HepG2 (cell line): ENCODE data around the gene FBXO9. TPM values are rescaled to one million over a fixed set of nuclear protein-coding genes. Genes with fewer than 3 reads are reported as not detected.

Experiments used
- ATAC-seq: fragments of 200-7000 bp; cut with Tn5 transposase; 3 replicates; pipeline ENCODE4 v1.9.1; 2020; ENCODE audit warnings: mild to moderate bottlenecking, moderate library complexity
- BruUV-seq: library from RNA; stranded (reverse); fragments of 400-500 nt; replicated peaks from 2 replicates; lab custom pipeline; 2021; lab: Mats Ljungman, UMichigan
- CTCF ChIA-PET: fragments of 300-600 bp; formaldehyde crosslinking; extraction: SDS; loops from one replicate; lab custom pipeline; 2021; ENCODE audit warnings: low total read pairs, inconsistent platforms, low intra/inter-chr PET ratio; lab: Yijun Ruan, JAX
- POLR2A ChIA-PET: fragments of 350-600 bp; sonication (Branson Sonifier 250); formaldehyde crosslinking; loops from one replicate; lab custom pipeline; 2020; ENCODE audit warnings: antibody characterized with exemption, inconsistent platforms; lab: Yijun Ruan, JAX
- DNase-seq: peaks from one replicate; pipeline ENCODE4 v3.0.0-alpha.2; 2015; ENCODE audit warnings: low spot score
- FAIRE-seq: peaks from 3 replicates; lab custom pipeline; 2011; peaks lifted over from hg19 to GRCh38; lab: Jason Lieb, UNC
- H2AFZ ChIP-seq: one replicate; pipeline ENCODE4 v1.6.1; 2011; ENCODE audit warnings: low read length, inconsistent platforms
- H3K27ac ChIP-seq: fragments of 300-600 bp; 3 replicates; pipeline ENCODE4 v1.8.0; 2011; ENCODE audit warnings: mixed run types, mild to moderate bottlenecking, mixed read lengths, low read length, inconsistent platforms; ENCODE audit not compliant: insufficient read depth; ENCODE audit errors: extremely low read length
- H3K27me3 ChIP-seq, 2 experiments: fragments of 200-600 bp in 1 of 2; 2 replicates in 1 of 2; 3 replicates in 1 of 2; pipeline versions ENCODE4 v1.6.0 to v1.8.0; 2011; ENCODE audit warnings: low read length in 2 of 2, mild to moderate bottlenecking in 2 of 2, moderate library complexity in 2 of 2, inconsistent platforms in 1 of 2; ENCODE audit not compliant: insufficient read depth in 2 of 2, control insufficient read depth in 1 of 2
- H3K36me3 ChIP-seq, 2 experiments: fragments of 200-600 bp in 1 of 2; replicated peaks in 1 of 2; 2 replicates in 1 of 2; 3 replicates in 1 of 2; pipeline versions ENCODE4 v1.5.1 to v1.8.0; 2011; ENCODE audit warnings: low read length in 2 of 2, inconsistent platforms in 1 of 2; ENCODE audit not compliant: insufficient read depth in 2 of 2, control insufficient read depth in 1 of 2
- H3K4me1 ChIP-seq: 2 replicates; pipeline ENCODE4 v1.5.1; 2012; ENCODE audit warnings: low read length, inconsistent platforms; ENCODE audit not compliant: insufficient read depth
- H3K4me2 ChIP-seq: 2 replicates; pipeline ENCODE4 v1.6.0; 2011; ENCODE audit warnings: low read depth, low read length, inconsistent platforms
- H3K4me3 ChIP-seq, 3 experiments: fragments of 200-600 bp in 1 of 3; sonication (generic), shearing (Covaris generic) in 1 of 3; replicated peaks in 1 of 3; 2 replicates each; pipeline ENCODE4 v1.5.1; 2011 to 2016; ENCODE audit warnings: low read length in 3 of 3, inconsistent platforms in 2 of 3, low read depth in 2 of 3, mild to moderate bottlenecking in 2 of 3, control low read depth in 1 of 3, mixed read lengths in 1 of 3; ENCODE audit not compliant: insufficient read depth in 1 of 3
- H3K79me2 ChIP-seq: one replicate; pipeline ENCODE4 v1.6.1; 2011; ENCODE audit warnings: low read length, inconsistent platforms; ENCODE audit not compliant: insufficient read depth
- H3K9ac ChIP-seq: 2 replicates; pipeline ENCODE4 v1.6.0; 2011; ENCODE audit warnings: mild to moderate bottlenecking, low read depth, low read length, inconsistent platforms; ENCODE audit not compliant: insufficient read depth
- H3K9me3 ChIP-seq: 2 replicates; pipeline ENCODE4 v1.5.1; 2012; ENCODE audit warnings: mild to moderate bottlenecking, low read length
- H4K20me1 ChIP-seq: 2 replicates; pipeline ENCODE4 v1.6.0; 2011; ENCODE audit warnings: inconsistent platforms, mild to moderate bottlenecking, low read length, moderate library complexity; ENCODE audit not compliant: insufficient read depth
- AFF4 ChIP-seq: sonication (generic); formaldehyde crosslinking; IDR thresholded peaks from 2 replicates; pipeline ENCODE4 v1.4.0; 2020; ENCODE audit warnings: missing genetic modification reagents
- CENPT ChIP-seq: sonication (generic); formaldehyde crosslinking; IDR thresholded peaks from 2 replicates; pipeline ENCODE4 v1.8.0; 2022; ENCODE audit warnings: low read depth, mild to moderate bottlenecking, moderate library complexity, missing genetic modification reagents
- DBP ChIP-seq: sonication (generic); formaldehyde crosslinking; IDR thresholded peaks from 2 replicates; pipeline ENCODE4 v1.4.0; 2020; ENCODE audit warnings: missing genetic modification reagents; ENCODE audit errors: not compliant biosample characterization
- GMEB1 ChIP-seq: sonication (generic); formaldehyde crosslinking; IDR thresholded peaks from 2 replicates; pipeline ENCODE4 v1.5.1; 2020; ENCODE audit warnings: missing genetic modification reagents, mild to moderate bottlenecking, borderline replicate concordance
- JUN ChIP-seq: sonication (generic); formaldehyde crosslinking; IDR thresholded peaks from 2 replicates; pipeline ENCODE4 v1.4.0; 2020; ENCODE audit warnings: mild to moderate bottlenecking, missing genetic modification reagents
- MEIS2 ChIP-seq: sonication (generic); formaldehyde crosslinking; IDR thresholded peaks from 2 replicates; pipeline ENCODE4 v1.9.0; 2021; ENCODE audit warnings: mild to moderate bottlenecking, missing genetic modification reagents
- PBX3 ChIP-seq: sonication (generic); formaldehyde crosslinking; IDR thresholded peaks from 2 replicates; pipeline ENCODE4 v1.8.1; 2023; ENCODE audit warnings: missing genetic modification reagents, inconsistent platforms, borderline replicate concordance
- PITX1 ChIP-seq: sonication (generic); formaldehyde crosslinking; IDR thresholded peaks from 2 replicates; pipeline ENCODE4 v1.5.1; 2020; ENCODE audit warnings: mild to moderate bottlenecking, missing genetic modification reagents
- RNF2 ChIP-seq: fragments of 450-650 bp; conservative IDR thresholded peaks from 2 replicates; pipeline ENCODE4 v1.6.1; 2016; ENCODE audit warnings: low read depth
- RXRB ChIP-seq: IDR thresholded peaks from 2 replicates; pipeline ENCODE4 v1.6.1; 2016; ENCODE audit warnings: borderline replicate concordance, missing genetic modification reagents, missing compliant biosample characterization
- TOE1 ChIP-seq: sonication (generic); formaldehyde crosslinking; IDR thresholded peaks from 2 replicates; pipeline ENCODE4 v1.4.0; 2020; ENCODE audit warnings: mild to moderate bottlenecking, missing genetic modification reagents
- ZNF253 ChIP-seq: sonication (generic); formaldehyde crosslinking; IDR thresholded peaks from 2 replicates; pipeline ENCODE4 v1.8.0; 2022; ENCODE audit warnings: mild to moderate bottlenecking, missing genetic modification reagents, borderline replicate concordance
- ZNF260 ChIP-seq: sonication (generic); formaldehyde crosslinking; IDR thresholded peaks from 2 replicates; pipeline ENCODE4 v1.4.0; 2020; ENCODE audit warnings: missing genetic modification reagents, low read depth, mild to moderate bottlenecking, borderline replicate concordance
- ZNF468 ChIP-seq: sonication (generic); formaldehyde crosslinking; IDR thresholded peaks from 2 replicates; pipeline ENCODE4 v1.8.0; 2022; ENCODE audit warnings: mild to moderate bottlenecking, moderate library complexity, missing genetic modification reagents
- ZNF597 ChIP-seq: sonication (generic); formaldehyde crosslinking; IDR thresholded peaks from 2 replicates; pipeline ENCODE4 v1.5.0; 2020; ENCODE audit warnings: missing genetic modification reagents
- WGBS: methylation state at CpG from one replicate; pipeline ENCODE4 v1.1.6; 2017; ENCODE audit warnings: low lambda C conversion rate; 5-methylcytosine and 5-hydroxymethylcytosine counted together
- in situ Hi-C: cut with HindIII; loops from 2 replicates; pipeline ENCODE4 v1.10.0; 2017; ENCODE audit warnings: low pct_unique_long_range_greater_than_20kb; ENCODE audit not compliant: extremely low pct_ligation_motif_present
- intact Hi-C: fragments of 100-400 bp; cut with micrococcal nuclease; formaldehyde crosslinking; loops from one replicate; pipeline ENCODE4 v1.10.0; 2022; ENCODE audit not compliant: unreplicated experiment
- polyA plus RNA-seq, 8 experiments: library from polyadenylated mRNA; depleted of rRNA in 3 of 8; stranded (reverse) in 7 of 8; unstranded in 1 of 8; fragments of >200 nt; fragmentation: Illumina TruSeq in 4 of 8; extraction: Trizol in 4 of 8; gene quantifications; 2 replicates each; pipeline versions ENCODE4 v1.2.1 to v1.2.3, GENCODE V29; 2011 to 2016; ENCODE audit warnings: low read depth in 4 of 8, missing spikeins in 1 of 8, mixed read lengths in 1 of 8; ENCODE audit not compliant: insufficient read depth in 1 of 8
- total RNA-seq, 5 experiments: library from RNA; depleted of rRNA; stranded (reverse); fragments of >200 nt; fragmentation: Illumina TruSeq; extraction: Trizol; gene quantifications; 2 replicates each; pipeline ENCODE4 v1.2.3, GENCODE V29; 2016; ENCODE audit warnings: low read depth in 1 of 5

The FBXO9 gene
- total and polyA plus RNA-seq, 2 of the 13 experiments (the other 11 are each of a cell fraction or from before 2014, with no cell fraction given) = 64.3 to 98.4 TPM

- Histone ChIP-seq H3K9ac (no peak overlapping the region), H3K4me2 (no peak overlapping the region), H2AFZ (no peak overlapping the region), H3K27me3 (no peaks in the 10 kb centered on the region), H4K20me1 (no peaks in the 10 kb centered on the region), H3K36me3 (no peaks in the 10 kb centered on the region), H3K27ac (no peak overlapping the region), H3K4me3 (no peak overlapping the region), H3K4me1 (peaks cover 51% of the 10 kb centered on the region), H3K9me3 (no peaks in the 10 kb centered on the region), H3K79me2 (no peaks in the 10 kb centered on the region)
- BruUV-seq = no TSS peak
- ChIA-PET CTCF (no interaction called here), POLR2A (interaction anchor here (1.3 kb wide), 1 partner anchor 11 kb away, joined by 5 read pairs; no protein-coding TSS in a partner anchor)
- DNase-seq = no peak
- no peak for ATAC-seq
- intact Hi-C loops = no loop called here
- in situ Hi-C loops = no loop called here
- WGBS = 92% methylated on average over 6 of the region's 6 CpGs
- FAIRE-seq = no peak
- TF ChIP-seq CENPT (CRISPR knock-in tag) = no peak
- no peak for TF ChIP-seq RXRB (CRISPR knock-in tag)
- no peak for TF ChIP-seq ZNF253 (CRISPR knock-in tag)
- no peak for TF ChIP-seq DBP (CRISPR knock-in tag)
- no peak for TF ChIP-seq JUN (CRISPR knock-in tag)
- TF ChIP-seq GMEB1 (CRISPR knock-in tag) = no peak
- TF ChIP-seq TOE1 (CRISPR knock-in tag) = no peak
- no peak for TF ChIP-seq PBX3 (CRISPR knock-in tag)
- no peak for TF ChIP-seq RNF2
- TF ChIP-seq ZNF260 (CRISPR knock-in tag) = no peak
- TF ChIP-seq PITX1 (CRISPR knock-in tag) = no peak
- no peak for TF ChIP-seq ZNF597 (CRISPR knock-in tag)
- TF ChIP-seq ZNF468 (CRISPR knock-in tag) = no peak
- TF ChIP-seq AFF4 (CRISPR knock-in tag) = no peak
- no peak for TF ChIP-seq MEIS2
Observed at GRCh38 chr6:53130569-53131290, 65.5 kb downstream of the FBXO9 start.
